Measurements from ENCODE around the gene LSM10.
A peak's percentile ranks its signal among the peaks of the same experiment; 100 is the strongest.

Gene LSM10

GRCh38 chr1:36406440-36406839 is 8.7 kb upstream of the LSM10 start:
- DNase-seq, result no peak

- DNase-seq, result no peak
Measured at GRCh38 chr1:36402504-36402890, 4.8 kb upstream of the LSM10 start.

- DNase-seq, result no peak
Measured at GRCh38 chr1:36401602-36402503, 4.1 kb upstream of the LSM10 start.

GRCh38 chr1:36400825-36401601 is 3.3 kb upstream of the LSM10 start:
- peak; percentile 68 for DNase-seq

- no peak for DNase-seq
Measured at GRCh38 chr1:36400514-36400824, 2.8 kb upstream of the LSM10 start.

GRCh38 chr1:36398370-36398977 is 766 bp upstream of the LSM10 start:
- DNase-seq, result no peak

GRCh38 chr1:36397083-36397377 is 678 bp downstream of the LSM10 start:
- no peak for DNase-seq

- no peak for DNase-seq
Measured at GRCh38 chr1:36396359-36396758, 1.3 kb downstream of the LSM10 start.

GRCh38 chr1:36393686-36394085 is 4.0 kb downstream of the LSM10 start:
- DNase-seq, result no peak

GRCh38 chr1:36392836-36393235 is 4.9 kb downstream of the LSM10 start:
- DNase-seq, result no peak

GRCh38 chr1:36391271-36391670 is 6.4 kb downstream of the LSM10 start:
- DNase-seq, result no peak

GRCh38 chr1:36390411-36390810 is 7.3 kb downstream of the LSM10 start:
- DNase-seq, result no peak

- no peak for DNase-seq
Measured at GRCh38 chr1:36389999-36390398, 7.7 kb downstream of the LSM10 start.

GRCh38 chr1:36389261-36389660 is 8.4 kb downstream of the LSM10 start:
- no peak for DNase-seq

GRCh38 chr1:36387141-36387949 is 10.4 kb downstream of the LSM10 start:
- DNase-seq, result peak; percentile 90

- DNase-seq, result peak; percentile 100
Measured at GRCh38 chr1:36386265-36387140, 11.2 kb downstream of the LSM10 start.

- peak; percentile 100 for DNase-seq
Measured at GRCh38 chr1:36385410-36386264, 12.1 kb downstream of the LSM10 start, which contains the start of gene STK40. Gene STK40, minus strand, starts transcription at chr1:36385924. Its CDS starts 24,592 bp downstream, at chr1:36361332.

- DNase-seq, result peak; percentile 27
Measured at GRCh38 chr1:36384542-36385409, 12.9 kb downstream of the LSM10 start.

- no peak for DNase-seq
Measured at GRCh38 chr1:36383240-36383639, 14.5 kb downstream of the LSM10 start.

- no peak for DNase-seq
Measured at GRCh38 chr1:36382669-36383068, 15.0 kb downstream of the LSM10 start.

Measured in fibroblast of skin of right biceps (primary cell).